GM20431 (cell line): ENCODE results near the gene SLC6A13.
"Not testable (repeated sequence)": the region's sequence is repeated elsewhere in the genome, so short reads cannot be mapped to it uniquely, and the experiment has no call there.

Experiments
- in situ Hi-C: fragments of 300-500 bp; cut with MseI, MboI; formaldehyde crosslinking; loops from one replicate; pipeline ENCODE4 v1.15.0; 2020; ENCODE audit warnings: low sequenced_read_pairs; ENCODE audit not compliant: unreplicated experiment

The SLC6A13 gene

GRCh38 chr12:218728-219590, 43.7 kb downstream of the SLC6A13 start:
- in situ Hi-C loops = no loop called here

- in situ Hi-C loops = no loop called here
Observed at GRCh38 chr12:218221-218620, 44.4 kb downstream of the SLC6A13 start.

GRCh38 chr12:217029-217428, 45.6 kb downstream of the SLC6A13 start:
- in situ Hi-C loops = not testable (repeated sequence)

- in situ Hi-C loops = no loop called here
Observed at GRCh38 chr12:215116-215515, 47.5 kb downstream of the SLC6A13 start.

GRCh38 chr12:214003-214741, 48.5 kb downstream of the SLC6A13 start, which contains the start of gene SLC6A12:
TSS of gene SLC6A12 (minus strand) at chr12:214157. CDS start at chr12:209986, 4,171 bp downstream.
- in situ Hi-C loops = no loop called here

- in situ Hi-C loops = no loop called here
Observed at GRCh38 chr12:213527-213932, 49.1 kb downstream of the SLC6A13 start.

GRCh38 chr12:212715-213526, 49.7 kb downstream of the SLC6A13 start:
- in situ Hi-C loops = no loop called here

- in situ Hi-C loops = no loop called here
Observed at GRCh38 chr12:212415-212714, 50.3 kb downstream of the SLC6A13 start.

- in situ Hi-C loops = no loop called here
Observed at GRCh38 chr12:211639-212414, 50.8 kb downstream of the SLC6A13 start.

- in situ Hi-C loops = no loop called here
Observed at GRCh38 chr12:211142-211465, 51.5 kb downstream of the SLC6A13 start.

GRCh38 chr12:210277-211141, 52.1 kb downstream of the SLC6A13 start:
- in situ Hi-C loops = no loop called here

- in situ Hi-C loops = no loop called here
Observed at GRCh38 chr12:209851-210250, 52.8 kb downstream of the SLC6A13 start.

GRCh38 chr12:209246-209645, 53.4 kb downstream of the SLC6A13 start:
- in situ Hi-C loops = no loop called here

GRCh38 chr12:208813-209212, 53.8 kb downstream of the SLC6A13 start:
- in situ Hi-C loops = no loop called here

- in situ Hi-C loops = no loop called here
Observed at GRCh38 chr12:207804-208203, 54.8 kb downstream of the SLC6A13 start.

- in situ Hi-C loops = no loop called here
Observed at GRCh38 chr12:206746-207440, 55.7 kb downstream of the SLC6A13 start.

- in situ Hi-C loops = no loop called here
Observed at GRCh38 chr12:205026-205425, 57.6 kb downstream of the SLC6A13 start.

- in situ Hi-C loops = no loop called here
Observed at GRCh38 chr12:204261-204678, 58.4 kb downstream of the SLC6A13 start.
